IMR-90 (cell line): ENCODE data around the gene HOXB1. TPM values are rescaled to one million over a fixed set of nuclear protein-coding genes. Genes with fewer than 3 reads are reported as not detected.

Source experiments
- ATAC-seq: fragments of 200-7000 bp; cut with Tn5 transposase; 2 replicates; pipeline ENCODE4 v1.9.1; 2020; ENCODE audit warnings: low read depth, mild to moderate bottlenecking, moderate library complexity
- BruUV-seq: library from RNA; stranded (reverse); fragments of 400-500 nt; replicated peaks from 2 replicates; lab custom pipeline; 2021; lab: Mats Ljungman, UMichigan
- CTCF ChIA-PET: fragments of 300-600 bp; formaldehyde crosslinking; extraction: SDS; loops from one replicate; lab custom pipeline; 2021; ENCODE audit warnings: antibody characterized with exemption; lab: Yijun Ruan, JAX
- POLR2A ChIA-PET: fragments of 300-600 bp; sonication (Branson Sonifier 250); formaldehyde crosslinking; loops from one replicate; lab custom pipeline; 2022; ENCODE audit warnings: antibody characterized with exemption; ENCODE audit not compliant: unreplicated experiment; lab: Charles Lee
- DNase-seq: peaks from one replicate; pipeline ENCODE4 v3.0.0; 2013
- H2AFZ ChIP-seq: replicated peaks from 2 replicates; pipeline ENCODE3; 2013; ENCODE audit warnings: low read length, mild to moderate bottlenecking; ENCODE audit not compliant: poor library complexity
- H2AK5ac ChIP-seq: 2 replicates; pipeline ENCODE4 v1.6.1; 2013; ENCODE audit warnings: low read depth, low read length, inconsistent platforms
- H2AK9ac ChIP-seq: replicated peaks from 2 replicates; pipeline ENCODE3; 2013; ENCODE audit warnings: mild to moderate bottlenecking, low read depth, low read length, moderate library complexity; ENCODE audit not compliant: poor library complexity
- H2BK120ac ChIP-seq: 2 replicates; pipeline ENCODE4 v1.6.1; 2013; ENCODE audit warnings: low read depth, low read length, inconsistent platforms
- H2BK15ac ChIP-seq: 3 replicates; pipeline ENCODE4 v1.6.1; 2013; ENCODE audit warnings: low read depth, low read length, inconsistent platforms
- H2BK20ac ChIP-seq: 2 replicates; pipeline ENCODE4 v1.6.1; 2013; ENCODE audit warnings: low read depth, mild to moderate bottlenecking, inconsistent platforms, low read length, moderate library complexity
- H2BK5ac ChIP-seq: 2 replicates; pipeline ENCODE4 v1.6.1; 2013; ENCODE audit warnings: mild to moderate bottlenecking, low read depth, low read length, inconsistent platforms; ENCODE audit not compliant: poor library complexity, severe bottlenecking
- H3K14ac ChIP-seq: replicated peaks from 2 replicates; pipeline ENCODE4 v1.6.1; 2013; ENCODE audit warnings: low read depth, low read length, inconsistent platforms
- H3K18ac ChIP-seq: 2 replicates; pipeline ENCODE4 v1.6.1; 2013; ENCODE audit warnings: low read depth, low read length, control low read depth
- H3K23ac ChIP-seq: 2 replicates; pipeline ENCODE4 v1.6.1; 2013; ENCODE audit warnings: low read depth, low read length, inconsistent platforms
- H3K27ac ChIP-seq: 2 replicates; pipeline ENCODE4 v1.5.1; 2013; ENCODE audit warnings: mild to moderate bottlenecking, control low read depth, low read length; ENCODE audit not compliant: insufficient read depth
- H3K27me3 ChIP-seq: 2 replicates; pipeline ENCODE4 v1.6.1; 2013; ENCODE audit warnings: low read length; ENCODE audit not compliant: control insufficient read depth, insufficient read depth
- H3K36me3 ChIP-seq: 2 replicates; pipeline ENCODE4 v1.6.1; 2013; ENCODE audit warnings: low read length, mixed read lengths; ENCODE audit not compliant: control insufficient read depth, insufficient read depth
- H3K4ac ChIP-seq: 2 replicates; pipeline ENCODE4 v1.6.1; 2013; ENCODE audit warnings: low read depth, low read length, inconsistent platforms
- H3K4me1 ChIP-seq: 2 replicates; pipeline ENCODE4 v1.6.1; 2013; ENCODE audit warnings: low read length, mixed read lengths; ENCODE audit not compliant: control insufficient read depth, insufficient read depth
- H3K4me2 ChIP-seq: 2 replicates; pipeline ENCODE4 v1.6.1; 2013; ENCODE audit warnings: low read depth, mild to moderate bottlenecking, control low read depth, low read length, moderate library complexity
- H3K4me3 ChIP-seq: 2 replicates; pipeline ENCODE4 v1.5.1; 2013; ENCODE audit warnings: low read depth, mild to moderate bottlenecking, control low read depth, low read length, moderate library complexity; ENCODE audit not compliant: insufficient read depth
- H3K56ac ChIP-seq: 2 replicates; pipeline ENCODE4 v1.6.1; 2013; ENCODE audit warnings: low read length, inconsistent platforms; ENCODE audit not compliant: insufficient read depth; ENCODE audit errors: extremely low read depth
- H3K79me1 ChIP-seq, 2 experiments: 2 replicates each; pipeline ENCODE4 v1.6.1; 2013; ENCODE audit warnings: low read length in 2 of 2, inconsistent platforms in 1 of 2, low read depth in 1 of 2
- H3K9ac ChIP-seq: 2 replicates; pipeline ENCODE4 v1.6.1; 2013; ENCODE audit warnings: low read depth, low read length, control low read depth
- H3K9me1 ChIP-seq: 2 replicates; pipeline ENCODE4 v1.6.1; 2013; ENCODE audit warnings: low read length, inconsistent platforms; ENCODE audit not compliant: insufficient read depth
- H3K9me3 ChIP-seq: 2 replicates; pipeline ENCODE4 v1.6.1; 2013; ENCODE audit warnings: low read length; ENCODE audit not compliant: control insufficient read depth, insufficient read depth
- H4K20me1 ChIP-seq: 2 replicates; pipeline ENCODE4 v1.6.1; 2013; ENCODE audit warnings: low read length, inconsistent platforms; ENCODE audit not compliant: insufficient read depth
- H4K5ac ChIP-seq: 2 replicates; pipeline ENCODE4 v1.6.1; 2013; ENCODE audit warnings: mild to moderate bottlenecking, low read depth, low read length, control low read depth
- H4K8ac ChIP-seq, 2 experiments: 2 replicates each; pipeline ENCODE4 v1.6.1; 2013; ENCODE audit warnings: low read depth in 2 of 2, low read length in 2 of 2, control low read depth in 1 of 2, inconsistent platforms in 1 of 2
- H4K91ac ChIP-seq: 2 replicates; pipeline ENCODE4 v1.6.1; 2013; ENCODE audit warnings: low read depth, low read length, inconsistent platforms; ENCODE audit not compliant: insufficient read depth
- BHLHE40 ChIP-seq: fragments of 150-350 bp; IDR thresholded peaks from 2 replicates; pipeline ENCODE4 v1.6.1; 2016; ENCODE audit warnings: mild to moderate bottlenecking, low read depth, low read length
- CEBPB ChIP-seq: IDR thresholded peaks from 2 replicates; pipeline ENCODE4 v1.6.1; 2012; ENCODE audit warnings: low read depth, low read length, improper control_type of control experiment
- CHD1 ChIP-seq: IDR thresholded peaks from 2 replicates; pipeline ENCODE4 v1.6.1; 2012; ENCODE audit warnings: low read depth, low read length, improper control_type of control experiment
- CTCF ChIP-seq: conservative IDR thresholded peaks from 2 replicates; pipeline ENCODE4 v1.5.1; 2012; ENCODE audit warnings: mild to moderate bottlenecking, low read depth, low read length, improper control_type of control experiment
- ELK1 ChIP-seq: fragments of 150-350 bp; IDR thresholded peaks from 2 replicates; pipeline ENCODE4 v1.6.1; 2016; ENCODE audit warnings: low read depth, mild to moderate bottlenecking, low read length, moderate library complexity, borderline replicate concordance
- FOS ChIP-seq: fragments of 150-350 bp; IDR thresholded peaks from 2 replicates; pipeline ENCODE4 v1.6.1; 2016; ENCODE audit warnings: low read depth, low read length
- MAFK ChIP-seq: IDR thresholded peaks from 2 replicates; pipeline ENCODE4 v1.6.1; 2012; ENCODE audit warnings: low read depth, low read length, improper control_type of control experiment
- MAZ ChIP-seq: IDR thresholded peaks from 2 replicates; pipeline ENCODE4 v1.6.1; 2012; ENCODE audit warnings: low read depth, mild to moderate bottlenecking, low read length, improper control_type of control experiment, moderate library complexity, borderline replicate concordance
- NFE2L2 ChIP-seq: fragments of 150-350 bp; IDR thresholded peaks from 2 replicates; pipeline ENCODE4 v1.6.1; 2016; ENCODE audit warnings: low read depth, mild to moderate bottlenecking, low read length
- POLR2A ChIP-seq: IDR thresholded peaks from 2 replicates; pipeline ENCODE4 v1.6.1; 2012; ENCODE audit warnings: mild to moderate bottlenecking, low read depth, low read length
- RAD21 ChIP-seq: IDR thresholded peaks from 2 replicates; pipeline ENCODE4 v1.6.1; 2012; ENCODE audit warnings: low read length, improper control_type of control experiment
- RCOR1 ChIP-seq: IDR thresholded peaks from 2 replicates; pipeline ENCODE4 v1.6.1; 2012; ENCODE audit warnings: mild to moderate bottlenecking, low read length, improper control_type of control experiment; ENCODE audit not compliant: insufficient replicate concordance
- RFX5 ChIP-seq: IDR thresholded peaks from 2 replicates; pipeline ENCODE4 v1.8.0; 2012; ENCODE audit warnings: low read depth, mild to moderate bottlenecking, low read length, moderate library complexity
- SMC3 ChIP-seq: fragments of 150-350 bp; IDR thresholded peaks from 2 replicates; pipeline ENCODE4 v1.6.1; 2016; ENCODE audit warnings: low read depth, mild to moderate bottlenecking, antibody characterized with exemption, low read length, moderate library complexity
- WGBS, 2 experiments: methylation state at CpG; one replicate each; pipeline versions ENCODE4 v1.1.5 to v1.1.7; 2013; ENCODE audit warnings: missing lambda C conversion rate in 2 of 2; ENCODE audit not compliant: insufficient read length in 1 of 2; ENCODE audit errors: extremely low coverage in 2 of 2; 5-methylcytosine and 5-hydroxymethylcytosine counted together
- dilution Hi-C: fragments of 300-500 bp; cut with HindIII; formaldehyde crosslinking; loops from one replicate; pipeline ENCODE4 v1.14.3; 2018; ENCODE audit warnings: low sequenced_read_pairs; ENCODE audit not compliant: unreplicated experiment
- in situ Hi-C: fragments of 300-500 bp; cut with MboI; formaldehyde crosslinking; loops from 3 replicates; pipeline ENCODE4 v1.14.3; 2019; ENCODE audit warnings: low sequenced_read_pairs, inconsistent platforms, mixed read lengths
- intact Hi-C: fragments of 100-400 bp; cut with micrococcal nuclease; formaldehyde crosslinking; loops from 2 replicates; pipeline ENCODE4 v1.10.0; 2022
- polyA plus RNA-seq, 3 experiments: library from polyadenylated mRNA; depleted of rRNA; stranded (reverse); fragments of >200 nt; gene quantifications; 2 replicates each; pipeline ENCODE4 v1.2.3, GENCODE V29; 2012; ENCODE audit warnings: low replicate concordance in 1 of 3
- total RNA-seq: library from RNA; depleted of rRNA; stranded (reverse); fragments of >200 nt; gene quantifications from 2 replicates; pipeline ENCODE4 v1.2.3, GENCODE V29; 2012
- TF ChIP-seq, protein P1 (sequence below): fragments of 150-350 bp; IDR thresholded peaks from 2 replicates; pipeline ENCODE4 v1.6.1; 2017; ENCODE audit warnings: mild to moderate bottlenecking, antibody characterized with exemption, low read length, low read depth

The HOXB1 gene
- total and polyA plus RNA-seq, 2 of the 4 experiments (the other 2 are of a cell fraction) = not detected

- DNase-seq = no peak
- Histone ChIP-seq H2BK20ac (peak overlapping the region; percentile 29; the same call in 1 of the 2 replicates), H3K36me3 (peaks cover 56% of the 10 kb centered on the region), H3K4me1 (peaks cover 23% of the 10 kb centered on the region), H3K9ac (peak overlapping the region; percentile 96), H3K4me2 (peak overlapping the region; percentile 96), H4K8ac (peak overlapping the region; percentile 77 to 78), H3K79me1 (no peaks in the 10 kb centered on the region), H4K20me1 (peaks cover 5% of the 10 kb centered on the region), H3K27ac (peak overlapping the region; percentile 98), H3K9me1 (no peaks in the 10 kb centered on the region), H3K56ac (peak overlapping the region; percentile 91), H3K27me3 (no peaks in the 10 kb centered on the region), H2AK5ac (peak overlapping the region; percentile 40; the same call in 1 of the 2 replicates), H2BK15ac (no peak overlapping the region; the same call in 2 of the 3 replicates), H3K9me3 (no peaks in the 10 kb centered on the region), H4K91ac (peak overlapping the region; percentile 65), H2AK9ac (peak overlapping the region; percentile 68), H3K23ac (peak overlapping the region; percentile 99), H3K14ac (peak overlapping the region; percentile 100), H2BK5ac (peak overlapping the region; percentile 99), H2BK120ac (peak overlapping the region; percentile 93), H2AFZ (no peak overlapping the region), H3K18ac (peak overlapping the region; percentile 59), H4K5ac (peak overlapping the region; percentile 71), H3K4me3 (peak overlapping the region; percentile 31), H3K4ac (peak overlapping the region; percentile 73)
- in situ Hi-C loops (no loop called here), dilution Hi-C loops (no loop called here), intact Hi-C loops (loop anchor here (2.0 kb wide), 1 partner anchor 20 kb away; no protein-coding TSS in a partner anchor)
- POLR2A ChIA-PET = interaction anchor here (1.1 to 1.3 kb wide), 2 partner anchors 15 to 91 kb away, joined by 3 read pairs; no protein-coding TSS in a partner anchor
- CTCF ChIA-PET = interaction anchor here (1.0 kb wide), 1 partner anchor 44 kb away, joined by 3 read pairs; no protein-coding TSS in a partner anchor
- no TSS peak for BruUV-seq
- WGBS, 2 experiments = 0% methylated on average over 1 of the region's 8 CpGs; no CpG with 5 or more reads in 1 of the 2 experiments
- ATAC-seq = no peak
- TF ChIP-seq NFE2L2 (no peak), RFX5 (no peak), ELK1 (no peak), SMC3 (no peak), MAZ (no peak), CTCF (no peak), MAFK (no peak), FOS (no peak), RAD21 (no peak), RCOR1 (no peak), CEBPB (no peak), CHD1 (no peak), POLR2A (no peak), BHLHE40 (no peak)
- TF ChIP-seq, protein P1, sequence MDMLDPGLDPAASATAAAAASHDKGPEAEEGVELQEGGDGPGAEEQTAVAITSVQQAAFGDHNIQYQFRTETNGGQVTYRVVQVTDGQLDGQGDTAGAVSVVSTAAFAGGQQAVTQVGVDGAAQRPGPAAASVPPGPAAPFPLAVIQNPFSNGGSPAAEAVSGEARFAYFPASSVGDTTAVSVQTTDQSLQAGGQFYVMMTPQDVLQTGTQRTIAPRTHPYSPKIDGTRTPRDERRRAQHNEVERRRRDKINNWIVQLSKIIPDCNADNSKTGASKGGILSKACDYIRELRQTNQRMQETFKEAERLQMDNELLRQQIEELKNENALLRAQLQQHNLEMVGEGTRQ = no peak
Observed at GRCh38 chr17:48574505-48575065, 43.8 kb upstream of the HOXB1 start.
